Uterus (tissue), 2 donors: ENCODE measurements around the gene GJC2.

Source experiments
- CTCF ChIP-seq, 4 experiments: fragments of 200-600 bp in 2 of 4; fragments of 450-650 bp in 2 of 4; sonication (generic) in 2 of 4; IDR thresholded peaks; one replicate each; pipeline ENCODE4 v1.5.1; 2016 to 2019; ENCODE audit warnings: antibody characterized with exemption in 4 of 4, mild to moderate bottlenecking in 2 of 4, moderate library complexity in 1 of 4
- POLR2A ChIP-seq, 2 donors: fragments of 450-650 bp; IDR thresholded peaks; one replicate each; pipeline ENCODE4 v1.6.1; 2016; ENCODE audit warnings: antibody characterized with exemption in 2 of 2, mild to moderate bottlenecking in 1 of 2, moderate library complexity in 1 of 2

GRCh38 chr1:228146417-228147150 lies 3.1 kb upstream of the GJC2 start:
- TF ChIP-seq CTCF (IDR thresholded peaks at IDR 0.05) (no peak), POLR2A (IDR thresholded peaks at IDR 0.05) (no peak)
